CD4-positive, alpha-beta T cell (primary cell): Measurements from ENCODE around the gene NAT9. TPM values are rescaled to one million over a fixed set of nuclear protein-coding genes. Genes with fewer than 3 reads are reported as not detected.

ENCODE experiments used
- ATAC-seq: fragments of 200-7000 bp; cut with Tn5 transposase; one replicate; pipeline ENCODE4 v1.10.0; 2022; ENCODE audit warnings: mild to moderate bottlenecking; ENCODE audit not compliant: poor library complexity
- CTCF ChIA-PET: fragments of 350-600 bp; sonication (Branson Sonifier 250); formaldehyde crosslinking; loops from one replicate; lab custom pipeline; 2021; ENCODE audit warnings: antibody characterized with exemption, inconsistent platforms; lab: Charles Lee
- POLR2A ChIA-PET: fragments of 350-600 bp; sonication (Branson Sonifier 250); formaldehyde crosslinking; loops from one replicate; lab custom pipeline; 2021; ENCODE audit warnings: antibody characterized with exemption, inconsistent platforms; lab: Charles Lee
- DNase-seq, 14 experiments: peaks; one replicate each; pipeline ENCODE4 v3.0.0-alpha.2; 2013 to 2020; ENCODE audit warnings: mixed read lengths in 2 of 14
- H3K27ac ChIP-seq, 2 donors: one replicate each; pipeline versions ENCODE4 v1.5.1 to v1.7.0; 2013; ENCODE audit warnings: low read length in 2 of 2, low read depth in 1 of 2, mild to moderate bottlenecking in 1 of 2
- H3K27me3 ChIP-seq, 2 experiments: 1 replicate in 1 of 2; 2 replicates in 1 of 2; pipeline versions ENCODE4 v1.6.1 to v1.7.0; 2013; ENCODE audit warnings: low read length in 2 of 2, control low read depth in 1 of 2, mild to moderate bottlenecking in 1 of 2, moderate library complexity in 1 of 2; ENCODE audit not compliant: insufficient read depth in 2 of 2, control insufficient read depth in 1 of 2
- H3K36me3 ChIP-seq: one replicate; pipeline ENCODE4 v1.6.1; 2013; ENCODE audit warnings: low read length, control low read depth; ENCODE audit not compliant: insufficient read depth
- H3K4me1 ChIP-seq: one replicate; pipeline ENCODE4 v1.6.1; 2013; ENCODE audit warnings: low read length, control low read depth; ENCODE audit not compliant: insufficient read depth
- H3K4me3 ChIP-seq: one replicate; pipeline ENCODE4 v1.5.1; 2013; ENCODE audit warnings: mild to moderate bottlenecking, low read length, moderate library complexity
- H3K9me3 ChIP-seq, 2 experiments: 1 replicate in 1 of 2; 2 replicates in 1 of 2; pipeline versions ENCODE4 v1.6.1 to v1.7.0; 2013; ENCODE audit warnings: low read length in 2 of 2, mild to moderate bottlenecking in 2 of 2, control low read depth in 1 of 2, moderate library complexity in 1 of 2; ENCODE audit not compliant: control insufficient read depth in 1 of 2, insufficient read depth in 1 of 2
- H3K27ac Mint-ChIP-seq: one replicate; pipeline ENCODE4 v1.8.0; 2020; ENCODE audit warnings: mixed read lengths
- H3K27me3 Mint-ChIP-seq: one replicate; pipeline ENCODE4 v1.8.0; 2021; ENCODE audit warnings: mixed read lengths
- H3K36me3 Mint-ChIP-seq: one replicate; pipeline ENCODE4 v1.8.0; 2021; ENCODE audit warnings: low read depth, mixed read lengths
- H3K4me1 Mint-ChIP-seq: one replicate; pipeline ENCODE4 v1.8.0; 2021; ENCODE audit warnings: low read depth, mixed read lengths
- H3K4me3 Mint-ChIP-seq: one replicate; pipeline ENCODE4 v1.8.0; 2020; ENCODE audit warnings: mild to moderate bottlenecking, mixed read lengths
- H3K9me3 Mint-ChIP-seq: one replicate; pipeline ENCODE4 v1.8.0; 2020; ENCODE audit warnings: mixed read lengths
- intact Hi-C, 2 experiments: fragments of 100-400 bp; cut with DNase I in 1 of 2; cut with micrococcal nuclease in 1 of 2; formaldehyde crosslinking; loops; one replicate each; pipeline versions ENCODE4 v1.15.1 to v1.9.0; 2023 to 2025; cut with DNase I, micrococcal nuclease
- total RNA-seq, 174 experiments: library from RNA in 2 of 174; stranded (reverse) in 2 of 174; gene quantifications; one replicate each; pipeline ENCODE4 v1.2.3 and lab custom pipeline; 2021 to 2026
- TF ChIP-seq, protein P1 (sequence below): fragments of 200-600 bp; IDR thresholded peaks from one replicate; pipeline ENCODE4 v1.8.0; 2022; ENCODE audit warnings: antibody characterized with exemption, mild to moderate bottlenecking

NAT9 gene
- total RNA-seq, 2 experiments from 2014 or later: 34.6 to 38.2 TPM

DNA sequence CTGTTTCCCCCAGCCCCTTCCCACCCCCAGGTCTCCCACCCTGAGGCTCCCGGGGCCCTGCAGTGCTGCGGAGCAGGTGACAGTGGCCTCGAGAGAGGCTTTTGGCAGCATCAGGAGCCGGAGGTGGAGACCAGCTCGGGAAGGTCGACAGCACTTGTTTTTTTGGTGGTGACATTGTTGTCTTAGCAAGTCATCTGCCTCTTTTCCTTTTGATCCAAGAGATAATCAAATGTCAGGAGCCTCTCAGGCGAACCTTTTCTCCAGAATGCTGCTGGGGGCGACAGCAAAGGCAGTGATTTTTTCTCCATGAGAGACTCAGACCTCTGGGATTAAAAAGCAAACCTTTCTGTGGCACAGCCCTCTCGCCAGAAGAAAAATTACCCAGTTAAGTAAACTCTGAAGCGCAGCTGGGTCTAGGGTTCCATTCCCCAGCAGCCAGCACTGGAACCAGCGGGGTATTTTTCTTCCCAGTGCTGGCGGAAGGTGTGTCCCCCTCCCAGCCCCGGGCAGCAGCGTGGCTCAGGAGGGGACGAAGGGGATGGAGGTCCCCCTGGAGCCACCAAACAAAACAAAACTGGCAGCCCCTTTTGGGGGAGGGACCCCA, 46.3 kb upstream of the NAT9 start:
- Histone ChIP-seq H3K36me3 (peaks cover 66% of the 10 kb centered on the region), H3K27ac (no peak overlapping the region), H3K4me1 (no peaks in the 10 kb centered on the region), H3K27me3 (no peaks in the 10 kb centered on the region), H3K9me3 (no peaks in the 10 kb centered on the region), H3K4me3 (no peak overlapping the region)
- Mint-ChIP-seq H3K27ac (no peak overlapping the region), H3K36me3 (peaks cover 50% of the 10 kb centered on the region), H3K9me3 (no peaks in the 10 kb centered on the region), H3K4me3 (no peak overlapping the region), H3K4me1 (no peaks in the 10 kb centered on the region), H3K27me3 (no peaks in the 10 kb centered on the region)
- intact Hi-C loops: no loop called here
- ChIA-PET POLR2A (no interaction called here), CTCF (no interaction called here)
- DNase-seq (no peak), ATAC-seq (no peak)
- TF ChIP-seq, protein P1, sequence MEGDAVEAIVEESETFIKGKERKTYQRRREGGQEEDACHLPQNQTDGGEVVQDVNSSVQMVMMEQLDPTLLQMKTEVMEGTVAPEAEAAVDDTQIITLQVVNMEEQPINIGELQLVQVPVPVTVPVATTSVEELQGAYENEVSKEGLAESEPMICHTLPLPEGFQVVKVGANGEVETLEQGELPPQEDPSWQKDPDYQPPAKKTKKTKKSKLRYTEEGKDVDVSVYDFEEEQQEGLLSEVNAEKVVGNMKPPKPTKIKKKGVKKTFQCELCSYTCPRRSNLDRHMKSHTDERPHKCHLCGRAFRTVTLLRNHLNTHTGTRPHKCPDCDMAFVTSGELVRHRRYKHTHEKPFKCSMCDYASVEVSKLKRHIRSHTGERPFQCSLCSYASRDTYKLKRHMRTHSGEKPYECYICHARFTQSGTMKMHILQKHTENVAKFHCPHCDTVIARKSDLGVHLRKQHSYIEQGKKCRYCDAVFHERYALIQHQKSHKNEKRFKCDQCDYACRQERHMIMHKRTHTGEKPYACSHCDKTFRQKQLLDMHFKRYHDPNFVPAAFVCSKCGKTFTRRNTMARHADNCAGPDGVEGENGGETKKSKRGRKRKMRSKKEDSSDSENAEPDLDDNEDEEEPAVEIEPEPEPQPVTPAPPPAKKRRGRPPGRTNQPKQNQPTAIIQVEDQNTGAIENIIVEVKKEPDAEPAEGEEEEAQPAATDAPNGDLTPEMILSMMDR: no peak

DNA sequence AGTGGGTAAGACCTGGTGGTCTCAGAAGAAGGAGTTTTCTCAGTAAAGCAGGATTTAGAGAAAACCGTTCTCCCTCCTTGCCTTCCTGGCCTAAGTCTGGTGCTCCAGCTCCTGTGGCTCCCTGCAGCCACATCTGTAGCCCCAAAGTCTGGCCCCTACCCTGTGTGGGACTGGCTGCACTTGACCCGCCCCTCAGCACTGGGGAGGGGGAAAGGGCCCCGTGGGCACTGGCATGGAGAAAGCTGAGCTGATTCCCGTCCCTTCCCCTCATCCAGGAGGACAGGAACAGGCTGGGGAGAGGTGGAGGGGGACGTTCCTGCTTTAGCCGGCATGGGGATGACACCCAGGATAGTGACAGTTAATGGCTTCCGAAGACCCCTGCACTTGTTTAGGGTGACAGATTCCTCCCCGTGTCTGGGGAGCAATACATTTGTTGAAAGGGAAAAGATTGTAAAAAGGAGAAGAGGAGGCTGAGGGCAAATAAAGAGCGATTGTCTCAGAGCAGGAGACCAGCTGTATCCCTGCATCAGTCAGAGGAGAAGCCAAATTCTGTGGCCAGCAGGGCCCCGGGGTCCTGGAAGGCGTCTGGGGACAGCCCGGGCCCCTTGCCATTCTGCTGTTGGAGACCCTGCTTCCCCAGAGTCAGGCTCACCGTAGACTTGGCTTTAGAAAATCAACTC, 45.6 kb upstream of the NAT9 start:
- no peak overlapping the region for H3K27ac ChIP-seq
- no peaks in the 10 kb centered on the region for H3K4me1 ChIP-seq
- ChIA-PET CTCF (no interaction called here), POLR2A (no interaction called here)
- Mint-ChIP-seq H3K27me3 (no peaks in the 10 kb centered on the region), H3K27ac (no peak overlapping the region), H3K36me3 (peaks cover 52% of the 10 kb centered on the region), H3K4me3 (no peak overlapping the region), H3K9me3 (no peaks in the 10 kb centered on the region), H3K4me1 (no peaks in the 10 kb centered on the region)
- ATAC-seq (no peak), DNase-seq (no peak)
- intact Hi-C loops: no loop called here
- H3K9me3 ChIP-seq: no peaks in the 10 kb centered on the region
- TF ChIP-seq, protein P1: no peak
- peaks cover 71% of the 10 kb centered on the region for H3K36me3 ChIP-seq
- H3K4me3 ChIP-seq: no peak overlapping the region
- no peaks in the 10 kb centered on the region for H3K27me3 ChIP-seq

DNA sequence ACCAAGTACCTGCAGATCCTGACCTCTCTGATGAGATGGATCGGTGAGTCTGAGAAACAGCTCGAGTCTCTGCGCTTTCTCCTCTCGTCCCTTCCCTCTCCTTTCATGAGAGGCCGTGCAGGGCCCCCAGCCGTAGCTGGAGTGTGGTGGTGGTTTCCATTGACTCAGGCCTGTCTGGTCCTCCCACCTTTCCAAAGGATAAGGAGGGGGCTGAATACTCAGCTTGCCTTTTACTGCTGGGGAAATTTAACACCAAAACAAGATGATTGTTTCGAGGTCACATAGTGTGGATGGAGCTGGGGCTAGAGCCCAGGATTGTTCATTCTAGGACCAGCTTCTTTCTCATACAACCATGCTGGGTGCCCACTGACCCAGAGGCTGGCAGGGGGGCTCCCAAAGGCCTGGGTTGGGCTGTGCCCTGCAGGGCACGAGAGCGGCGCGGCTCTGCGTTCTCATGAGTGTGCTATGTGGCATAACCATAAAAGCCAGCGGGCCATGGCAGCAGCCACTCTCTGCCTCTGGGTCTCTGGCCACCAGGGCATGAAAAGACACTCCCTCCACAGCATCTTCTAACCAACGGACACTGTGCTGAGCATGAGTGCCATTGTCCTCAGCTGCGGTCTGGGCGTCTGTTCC, 43.8 kb upstream of the NAT9 start:
- Histone ChIP-seq H3K9me3 (no peaks in the 10 kb centered on the region), H3K36me3 (peaks cover 67% of the 10 kb centered on the region), H3K27ac (no peak overlapping the region), H3K27me3 (no peaks in the 10 kb centered on the region), H3K4me1 (no peaks in the 10 kb centered on the region), H3K4me3 (no peak overlapping the region)
- H3K4me1 Mint-ChIP-seq: no peaks in the 10 kb centered on the region
- no peaks in the 10 kb centered on the region for H3K9me3 Mint-ChIP-seq
- peaks cover 48% of the 10 kb centered on the region for H3K36me3 Mint-ChIP-seq
- no peaks in the 10 kb centered on the region for H3K27me3 Mint-ChIP-seq
- no peak overlapping the region for H3K27ac Mint-ChIP-seq
- ChIA-PET POLR2A (no interaction called here), CTCF (no interaction called here)
- DNase-seq (no peak), ATAC-seq (no peak)
- TF ChIP-seq, protein P1: no peak
- no peak overlapping the region for H3K4me3 Mint-ChIP-seq
- intact Hi-C loops: no loop called here
